ENCODE results near the gene C22orf31. TPM values are rescaled to one million over a fixed set of nuclear protein-coding genes. Genes with fewer than 3 reads are reported as not detected.

The C22orf31 gene
- total RNA-seq, 6 experiments from 2014 or later: not detected

DNA sequence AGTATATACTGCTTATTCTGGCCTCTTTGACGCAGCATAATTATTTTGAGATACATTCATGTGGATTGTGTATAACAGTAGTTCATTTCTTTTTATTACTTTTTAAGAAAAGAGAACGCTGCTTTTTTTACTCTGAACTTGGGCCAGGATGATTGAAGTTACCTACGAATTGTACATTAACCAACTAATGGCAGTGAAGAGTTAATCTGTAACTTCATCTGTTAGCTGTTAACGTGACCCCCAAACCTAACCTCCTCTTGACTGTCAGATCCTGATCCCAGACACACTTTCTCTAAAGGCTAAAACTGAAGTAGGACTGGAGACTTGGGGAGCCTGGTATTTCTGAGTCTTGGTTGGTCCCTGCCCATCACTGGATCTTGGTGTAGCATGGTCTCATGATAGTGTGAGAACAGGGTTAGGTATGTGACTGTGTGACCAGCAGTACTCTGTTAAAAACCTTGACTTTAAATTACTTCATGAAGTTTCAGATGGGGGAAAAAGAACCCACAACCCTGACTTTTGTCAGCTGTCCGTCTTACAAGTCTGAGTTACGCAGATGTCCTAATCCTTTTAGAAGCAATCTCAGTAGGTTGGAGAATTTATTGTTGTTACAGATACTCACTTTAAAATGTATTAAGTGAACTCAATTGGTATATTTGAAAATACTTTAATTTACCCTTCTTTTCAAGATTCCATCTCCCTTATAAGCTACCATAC, 39.4 kb downstream of the C22orf31 start:
- H3K4me3 Mint-ChIP-seq: no peak overlapping the region
- TF ChIP-seq CTCF (IDR thresholded peaks at IDR 0.05): no peak
- no peaks in the 10 kb centered on the region for H3K4me1 Mint-ChIP-seq (ENCODE audit: low read depth)
- no peak for DNase-seq
- no peaks in the 10 kb centered on the region for H3K36me3 Mint-ChIP-seq (ENCODE audit: low read depth)
- H3K9me3 Mint-ChIP-seq: no peaks in the 10 kb centered on the region
- no peak overlapping the region for H3K27ac Mint-ChIP-seq
- no peaks in the 10 kb centered on the region; the same call in 1 of the 2 replicates for H3K27me3 Mint-ChIP-seq (ENCODE audit: insufficient read depth)

DNA sequence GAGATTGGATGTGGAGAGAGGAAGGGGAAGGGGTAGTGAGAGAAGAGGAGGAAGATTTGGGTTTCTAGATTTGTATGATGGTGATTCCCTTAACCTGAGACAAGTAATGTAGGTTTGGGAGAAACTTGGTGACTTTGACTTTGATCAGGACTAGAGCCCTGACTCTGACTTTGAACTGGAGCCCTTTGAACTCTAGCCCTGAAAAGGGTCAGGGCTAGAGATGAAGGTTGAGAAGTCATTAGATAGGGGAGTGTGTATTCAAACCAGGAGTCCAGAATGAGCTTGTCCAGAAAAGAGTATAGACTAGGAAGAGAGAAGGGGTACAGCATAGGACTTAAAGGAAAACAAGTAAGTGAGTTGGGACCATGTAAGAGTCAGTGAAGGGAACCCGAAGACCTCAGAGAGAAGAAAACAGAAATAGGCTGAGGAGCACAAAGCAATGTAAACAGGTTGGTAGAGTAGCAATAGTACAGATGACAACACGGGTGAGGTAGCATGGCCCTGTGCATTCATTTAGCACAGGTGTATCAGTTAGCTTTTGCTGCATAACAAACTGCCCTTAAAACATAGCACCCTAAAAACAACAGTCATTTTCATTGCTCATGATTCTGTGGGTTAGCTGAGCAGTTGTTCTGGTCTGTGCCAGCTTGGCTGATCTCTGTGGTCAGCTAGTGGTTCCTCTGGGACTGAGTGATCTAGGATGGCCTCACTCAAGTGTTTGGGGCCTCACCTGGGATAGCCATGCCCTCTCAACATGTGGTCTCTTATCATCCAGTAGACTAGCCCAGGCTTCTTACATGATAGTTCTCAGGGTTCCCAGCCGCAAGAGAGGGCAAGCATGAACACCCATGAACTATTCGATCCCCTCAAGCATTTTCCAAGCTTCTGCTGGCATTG, 43.1 kb downstream of the C22orf31 start:
- no peaks in the 10 kb centered on the region for H3K27me3 Mint-ChIP-seq (ENCODE audit: insufficient read depth)
- no peaks in the 10 kb centered on the region for H3K9me3 Mint-ChIP-seq
- TF ChIP-seq CTCF (IDR thresholded peaks at IDR 0.05): no peak
- H3K36me3 Mint-ChIP-seq (ENCODE audit: low read depth): no peaks in the 10 kb centered on the region
- H3K4me3 Mint-ChIP-seq: no peak overlapping the region
- H3K27ac Mint-ChIP-seq: no peak overlapping the region
- DNase-seq: no peak
- no peaks in the 10 kb centered on the region for H3K4me1 Mint-ChIP-seq (ENCODE audit: low read depth)

DNA sequence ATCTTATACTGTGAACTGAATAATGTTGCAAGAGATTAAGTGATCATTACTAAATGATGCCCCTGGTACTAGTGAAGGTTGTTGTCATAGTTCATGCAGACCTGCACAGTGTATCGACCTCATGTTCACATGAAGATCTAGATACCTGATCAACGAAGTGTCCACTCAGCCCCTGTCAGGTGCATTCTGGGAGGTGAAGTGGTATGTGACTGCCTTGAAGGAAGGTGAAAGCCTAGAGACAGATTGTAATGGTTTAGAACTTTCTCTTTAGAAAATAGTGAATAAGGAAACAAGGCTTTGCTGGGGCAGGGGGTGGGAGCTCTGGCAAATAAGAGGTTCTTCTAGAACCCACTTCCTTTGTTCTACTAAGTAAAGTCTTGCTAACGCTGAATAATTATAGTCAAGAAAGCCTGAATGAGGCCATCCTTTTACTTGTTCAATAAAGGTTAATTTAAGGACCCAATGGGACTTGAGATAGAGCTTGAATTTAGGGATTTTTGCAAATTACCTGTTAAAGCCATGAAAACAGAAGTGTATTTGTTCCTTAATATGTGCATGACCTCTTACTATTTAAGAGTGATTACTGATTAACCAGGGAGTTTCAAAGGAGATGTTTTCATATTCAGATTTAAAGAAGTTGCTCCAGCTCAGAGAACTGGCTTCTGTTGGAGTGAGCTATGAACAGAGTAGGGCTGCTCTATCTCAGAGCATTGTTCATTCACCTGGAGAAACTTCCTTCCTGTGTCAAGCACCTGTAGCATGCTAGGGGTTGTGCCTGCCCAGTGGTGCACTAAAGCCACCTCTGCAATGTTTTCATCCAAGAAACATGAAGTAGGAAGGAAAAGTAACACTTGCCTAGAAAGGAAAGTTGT, 45.3 kb downstream of the C22orf31 start:
- H3K9me3 Mint-ChIP-seq: no peaks in the 10 kb centered on the region

DNA sequence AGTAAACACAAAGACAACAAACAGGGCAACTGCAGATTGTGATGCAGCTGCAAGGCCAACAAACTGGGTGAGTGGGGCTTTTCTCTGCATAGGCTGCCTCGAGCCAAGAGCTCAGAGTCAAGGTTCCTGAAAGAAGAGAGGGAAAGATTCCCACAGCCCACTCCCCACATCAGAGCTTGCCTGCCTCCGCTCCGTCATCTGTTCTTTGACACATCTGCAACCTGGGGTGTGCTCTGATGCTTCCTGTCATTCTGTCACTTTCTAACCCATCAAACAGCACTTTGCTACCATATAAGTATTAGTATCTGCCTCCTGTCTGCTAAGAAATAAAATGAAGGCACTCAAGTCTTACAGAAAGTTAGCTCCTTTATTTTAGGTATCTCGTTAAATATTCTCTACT, 46.9 kb downstream of the C22orf31 start:
- Mint-ChIP-seq H3K9me3 (no peaks in the 10 kb centered on the region), H3K4me1 (ENCODE audit: low read depth) (no peaks in the 10 kb centered on the region), H3K4me3 (no peak overlapping the region), H3K27me3 (ENCODE audit: insufficient read depth) (no peaks in the 10 kb centered on the region), H3K36me3 (ENCODE audit: low read depth) (no peaks in the 10 kb centered on the region), H3K27ac (no peak overlapping the region)
- DNase-seq: no peak
- TF ChIP-seq CTCF (IDR thresholded peaks at IDR 0.05): no peak

More for the DNA sequence above, 45.3 kb downstream of the C22orf31 start:
- no peak for DNase-seq
- H3K4me1 Mint-ChIP-seq (ENCODE audit: low read depth): no peaks in the 10 kb centered on the region
- H3K27ac Mint-ChIP-seq: no peak overlapping the region
- H3K27me3 Mint-ChIP-seq (ENCODE audit: insufficient read depth): no peaks in the 10 kb centered on the region
- no peaks in the 10 kb centered on the region for H3K36me3 Mint-ChIP-seq (ENCODE audit: low read depth)
- no peak for TF ChIP-seq CTCF (IDR thresholded peaks at IDR 0.05)
- H3K4me3 Mint-ChIP-seq: no peak overlapping the region

DNA sequence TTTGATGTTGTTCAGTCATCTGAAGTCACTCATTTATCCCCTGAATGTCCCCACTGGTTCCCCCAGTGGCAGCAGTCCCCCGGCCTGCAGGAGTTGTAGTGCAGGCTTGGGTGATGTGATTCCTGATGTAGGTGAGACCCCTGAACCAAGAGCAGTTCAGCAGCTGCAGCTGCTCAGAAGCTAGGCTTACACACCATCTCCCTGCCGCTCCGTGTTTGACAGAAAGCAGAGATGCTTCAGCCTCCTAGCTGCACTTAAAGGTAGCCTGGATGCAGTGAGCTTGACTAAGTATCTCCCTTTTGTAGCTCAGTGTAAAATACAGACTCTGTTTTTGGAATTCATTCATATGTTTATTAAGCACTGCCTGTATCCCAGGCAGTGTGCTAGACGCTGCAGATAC, 47.3 kb downstream of the C22orf31 start:
- H3K9me3 Mint-ChIP-seq: no peaks in the 10 kb centered on the region
- H3K4me1 Mint-ChIP-seq (ENCODE audit: low read depth): no peaks in the 10 kb centered on the region
- DNase-seq: no peak
- H3K4me3 Mint-ChIP-seq: no peak overlapping the region
- TF ChIP-seq CTCF (IDR thresholded peaks at IDR 0.05): no peak
- H3K27ac Mint-ChIP-seq: no peak overlapping the region
- H3K27me3 Mint-ChIP-seq (ENCODE audit: insufficient read depth): no peaks in the 10 kb centered on the region
- no peaks in the 10 kb centered on the region for H3K36me3 Mint-ChIP-seq (ENCODE audit: low read depth)

Measured in HFFc6 (cell line).